ENCODE results near the gene BICDL2.

GRCh38 chr16:2987833-2988232 is 48.9 kb downstream of the BICDL2 start:
- TF ChIP-seq, protein P1, sequence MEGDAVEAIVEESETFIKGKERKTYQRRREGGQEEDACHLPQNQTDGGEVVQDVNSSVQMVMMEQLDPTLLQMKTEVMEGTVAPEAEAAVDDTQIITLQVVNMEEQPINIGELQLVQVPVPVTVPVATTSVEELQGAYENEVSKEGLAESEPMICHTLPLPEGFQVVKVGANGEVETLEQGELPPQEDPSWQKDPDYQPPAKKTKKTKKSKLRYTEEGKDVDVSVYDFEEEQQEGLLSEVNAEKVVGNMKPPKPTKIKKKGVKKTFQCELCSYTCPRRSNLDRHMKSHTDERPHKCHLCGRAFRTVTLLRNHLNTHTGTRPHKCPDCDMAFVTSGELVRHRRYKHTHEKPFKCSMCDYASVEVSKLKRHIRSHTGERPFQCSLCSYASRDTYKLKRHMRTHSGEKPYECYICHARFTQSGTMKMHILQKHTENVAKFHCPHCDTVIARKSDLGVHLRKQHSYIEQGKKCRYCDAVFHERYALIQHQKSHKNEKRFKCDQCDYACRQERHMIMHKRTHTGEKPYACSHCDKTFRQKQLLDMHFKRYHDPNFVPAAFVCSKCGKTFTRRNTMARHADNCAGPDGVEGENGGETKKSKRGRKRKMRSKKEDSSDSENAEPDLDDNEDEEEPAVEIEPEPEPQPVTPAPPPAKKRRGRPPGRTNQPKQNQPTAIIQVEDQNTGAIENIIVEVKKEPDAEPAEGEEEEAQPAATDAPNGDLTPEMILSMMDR (IDR thresholded peaks at IDR 0.05): no peak
- TF ChIP-seq POLR2A (IDR thresholded peaks at IDR 0.05) (no peak), POLR2AphosphoS5 (IDR thresholded peaks at IDR 0.05) (no peak), EP300 (IDR thresholded peaks at IDR 0.05) (no peak)

Data from suprapubic skin (tissue), 4 donors.